Panc1 (cell line): Measurements from ENCODE around the gene ELMO1. TPM values are rescaled to one million over a fixed set of nuclear protein-coding genes. Genes with fewer than 3 reads are reported as not detected.

ENCODE experiments used
- ATAC-seq: fragments of 200-7000 bp; cut with Tn5 transposase; 2 replicates; pipeline ENCODE4 v1.9.1; 2020; ENCODE audit warnings: mild to moderate bottlenecking, moderate library complexity
- BruUV-seq: library from RNA; stranded (reverse); fragments of 400-500 nt; replicated peaks from 2 replicates; lab custom pipeline; 2021; lab: Mats Ljungman, UMichigan
- CTCF ChIA-PET: fragments of 300-600 bp; sonication (Branson Sonifier 250); formaldehyde crosslinking; loops from one replicate; lab custom pipeline; 2022; ENCODE audit warnings: antibody characterized with exemption; lab: Charles Lee
- POLR2A ChIA-PET: fragments of 300-600 bp; sonication (Branson Sonifier 250); formaldehyde crosslinking; loops from one replicate; lab custom pipeline; 2022; ENCODE audit warnings: antibody characterized with exemption; lab: Charles Lee
- DNase-seq: peaks from one replicate; pipeline ENCODE4 v3.0.0-alpha.2; 2010; ENCODE audit warnings: low read depth, low spot score
- H3K27ac ChIP-seq: 2 replicates; pipeline ENCODE4 v1.5.1; 2011; ENCODE audit warnings: mild to moderate bottlenecking, low read length, inconsistent platforms
- H3K27me3 ChIP-seq: fragments of 200-500 bp; sonication (Bioruptor generic); 2 replicates; pipeline ENCODE4 v1.6.0; 2014; ENCODE audit warnings: low read length, inconsistent platforms; ENCODE audit not compliant: control insufficient read depth, insufficient read depth
- H3K36me3 ChIP-seq: fragments of 200-500 bp; sonication (Bioruptor generic); 2 replicates; pipeline ENCODE4 v1.5.1; 2014; ENCODE audit warnings: inconsistent platforms, mild to moderate bottlenecking, low read length, moderate library complexity; ENCODE audit not compliant: control insufficient read depth, insufficient read depth
- H3K4me1 ChIP-seq: 2 replicates; pipeline ENCODE4 v1.5.1; 2011; ENCODE audit warnings: inconsistent platforms, mild to moderate bottlenecking, low read length, moderate library complexity; ENCODE audit not compliant: control insufficient read depth, insufficient read depth
- H3K4me3 ChIP-seq, 2 experiments: 2 replicates each; pipeline ENCODE4 v1.5.1; 2011 to 2012; ENCODE audit warnings: low read depth in 2 of 2, low read length in 2 of 2, mild to moderate bottlenecking in 2 of 2, inconsistent platforms in 1 of 2, moderate library complexity in 1 of 2
- H3K9me3 ChIP-seq: fragments of 200-500 bp; sonication (Bioruptor generic); 2 replicates; pipeline ENCODE4 v1.5.1; 2014; ENCODE audit warnings: low read depth, mild to moderate bottlenecking, inconsistent platforms, low read length, moderate library complexity; ENCODE audit not compliant: control insufficient read depth, insufficient read depth
- POLR2AphosphoS5 ChIP-seq: IDR thresholded peaks from 2 replicates; pipeline ENCODE4 v1.6.1; 2012; ENCODE audit warnings: mild to moderate bottlenecking, low read depth, low read length, moderate library complexity
- SIN3A ChIP-seq: IDR thresholded peaks from 2 replicates; pipeline ENCODE4 v1.6.1; 2012; ENCODE audit warnings: low read depth, mild to moderate bottlenecking, low read length, moderate library complexity, borderline replicate concordance; ENCODE audit not compliant: insufficient read depth
- TCF7L2 ChIP-seq: IDR thresholded peaks from 2 replicates; pipeline ENCODE4 v1.6.1; 2011; ENCODE audit warnings: mild to moderate bottlenecking, low read depth, low read length, inconsistent platforms
- in situ Hi-C: cut with HindIII; loops from 2 replicates; pipeline ENCODE4 v1.10.0; 2016; ENCODE audit warnings: low sequenced_read_pairs, low pct_unique_long_range_greater_than_20kb
- intact Hi-C: fragments of 100-400 bp; cut with micrococcal nuclease; formaldehyde crosslinking; loops from one replicate; pipeline ENCODE4 v1.10.0; 2022; ENCODE audit not compliant: unreplicated experiment
- total RNA-seq: library from RNA; stranded (reverse); gene quantifications from one replicate; pipeline ENCODE4 v1.2.1, GENCODE V29; 2021; ENCODE audit not compliant: unreplicated experiment
- TF ChIP-seq, protein P1 (sequence below): fragments of 450-650 bp; IDR thresholded peaks from 2 replicates; pipeline ENCODE4 v1.5.1; 2017; ENCODE audit warnings: mild to moderate bottlenecking
- TF ChIP-seq, protein P2 (sequence below), 2 experiments: IDR thresholded peaks; 2 replicates each; pipeline ENCODE4 v1.6.1; 2011 to 2012; ENCODE audit warnings: low read depth in 2 of 2, control low read depth in 1 of 2, low read length in 1 of 2, mild to moderate bottlenecking in 1 of 2, moderate library complexity in 1 of 2; ENCODE audit not compliant: insufficient read depth in 1 of 2

ELMO1 gene
- total RNA-seq, 1 experiment from 2014 or later = 0.80 TPM

DNA sequence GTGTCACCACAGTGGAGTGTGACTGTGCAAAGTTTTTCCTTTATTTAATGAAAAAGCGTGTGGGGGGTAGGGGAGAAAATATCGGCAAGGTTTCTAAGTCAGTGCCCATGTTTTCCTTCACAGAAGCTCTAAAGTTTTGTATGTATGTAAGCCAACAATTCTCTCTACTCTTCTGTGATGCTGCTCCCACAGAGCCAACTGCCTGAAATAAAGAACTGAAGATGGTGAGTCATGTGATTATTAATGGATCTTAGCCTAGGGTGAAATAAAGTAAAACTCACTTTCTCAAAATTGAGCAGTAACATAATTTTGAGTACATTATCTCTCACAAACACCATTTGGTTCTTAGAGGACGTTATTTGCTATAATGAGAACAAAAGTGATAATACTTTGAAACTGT is 143.7 kb downstream of the ELMO1 start:
- Histone ChIP-seq H3K4me3 (no peak overlapping the region), H3K9me3 (no peaks in the 10 kb centered on the region), H3K27me3 (peaks cover 7% of the 10 kb centered on the region), H3K27ac (no peak overlapping the region), H3K4me1 (no peaks in the 10 kb centered on the region), H3K36me3 (no peaks in the 10 kb centered on the region)
- BruUV-seq = no TSS peak
- ATAC-seq (no peak), DNase-seq (no peak)
- CTCF ChIA-PET = no interaction called here
- intact Hi-C loops (no loop called here), in situ Hi-C loops (no loop called here)
- POLR2A ChIA-PET = no interaction called here
- TF ChIP-seq, protein P1, sequence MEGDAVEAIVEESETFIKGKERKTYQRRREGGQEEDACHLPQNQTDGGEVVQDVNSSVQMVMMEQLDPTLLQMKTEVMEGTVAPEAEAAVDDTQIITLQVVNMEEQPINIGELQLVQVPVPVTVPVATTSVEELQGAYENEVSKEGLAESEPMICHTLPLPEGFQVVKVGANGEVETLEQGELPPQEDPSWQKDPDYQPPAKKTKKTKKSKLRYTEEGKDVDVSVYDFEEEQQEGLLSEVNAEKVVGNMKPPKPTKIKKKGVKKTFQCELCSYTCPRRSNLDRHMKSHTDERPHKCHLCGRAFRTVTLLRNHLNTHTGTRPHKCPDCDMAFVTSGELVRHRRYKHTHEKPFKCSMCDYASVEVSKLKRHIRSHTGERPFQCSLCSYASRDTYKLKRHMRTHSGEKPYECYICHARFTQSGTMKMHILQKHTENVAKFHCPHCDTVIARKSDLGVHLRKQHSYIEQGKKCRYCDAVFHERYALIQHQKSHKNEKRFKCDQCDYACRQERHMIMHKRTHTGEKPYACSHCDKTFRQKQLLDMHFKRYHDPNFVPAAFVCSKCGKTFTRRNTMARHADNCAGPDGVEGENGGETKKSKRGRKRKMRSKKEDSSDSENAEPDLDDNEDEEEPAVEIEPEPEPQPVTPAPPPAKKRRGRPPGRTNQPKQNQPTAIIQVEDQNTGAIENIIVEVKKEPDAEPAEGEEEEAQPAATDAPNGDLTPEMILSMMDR = no peak
- TF ChIP-seq TCF7L2 = no peak
- TF ChIP-seq, protein P2, sequence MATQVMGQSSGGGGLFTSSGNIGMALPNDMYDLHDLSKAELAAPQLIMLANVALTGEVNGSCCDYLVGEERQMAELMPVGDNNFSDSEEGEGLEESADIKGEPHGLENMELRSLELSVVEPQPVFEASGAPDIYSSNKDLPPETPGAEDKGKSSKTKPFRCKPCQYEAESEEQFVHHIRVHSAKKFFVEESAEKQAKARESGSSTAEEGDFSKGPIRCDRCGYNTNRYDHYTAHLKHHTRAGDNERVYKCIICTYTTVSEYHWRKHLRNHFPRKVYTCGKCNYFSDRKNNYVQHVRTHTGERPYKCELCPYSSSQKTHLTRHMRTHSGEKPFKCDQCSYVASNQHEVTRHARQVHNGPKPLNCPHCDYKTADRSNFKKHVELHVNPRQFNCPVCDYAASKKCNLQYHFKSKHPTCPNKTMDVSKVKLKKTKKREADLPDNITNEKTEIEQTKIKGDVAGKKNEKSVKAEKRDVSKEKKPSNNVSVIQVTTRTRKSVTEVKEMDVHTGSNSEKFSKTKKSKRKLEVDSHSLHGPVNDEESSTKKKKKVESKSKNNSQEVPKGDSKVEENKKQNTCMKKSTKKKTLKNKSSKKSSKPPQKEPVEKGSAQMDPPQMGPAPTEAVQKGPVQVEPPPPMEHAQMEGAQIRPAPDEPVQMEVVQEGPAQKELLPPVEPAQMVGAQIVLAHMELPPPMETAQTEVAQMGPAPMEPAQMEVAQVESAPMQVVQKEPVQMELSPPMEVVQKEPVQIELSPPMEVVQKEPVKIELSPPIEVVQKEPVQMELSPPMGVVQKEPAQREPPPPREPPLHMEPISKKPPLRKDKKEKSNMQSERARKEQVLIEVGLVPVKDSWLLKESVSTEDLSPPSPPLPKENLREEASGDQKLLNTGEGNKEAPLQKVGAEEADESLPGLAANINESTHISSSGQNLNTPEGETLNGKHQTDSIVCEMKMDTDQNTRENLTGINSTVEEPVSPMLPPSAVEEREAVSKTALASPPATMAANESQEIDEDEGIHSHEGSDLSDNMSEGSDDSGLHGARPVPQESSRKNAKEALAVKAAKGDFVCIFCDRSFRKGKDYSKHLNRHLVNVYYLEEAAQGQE (IDR thresholded peaks at IDR 0.05; ENCODE audit: insufficient read depth in 1 of 2, low read depth in 2 of 2, low read length in 1 of 2) = no peak
- TF ChIP-seq SIN3A = no peak
- no peak for TF ChIP-seq POLR2AphosphoS5

DNA sequence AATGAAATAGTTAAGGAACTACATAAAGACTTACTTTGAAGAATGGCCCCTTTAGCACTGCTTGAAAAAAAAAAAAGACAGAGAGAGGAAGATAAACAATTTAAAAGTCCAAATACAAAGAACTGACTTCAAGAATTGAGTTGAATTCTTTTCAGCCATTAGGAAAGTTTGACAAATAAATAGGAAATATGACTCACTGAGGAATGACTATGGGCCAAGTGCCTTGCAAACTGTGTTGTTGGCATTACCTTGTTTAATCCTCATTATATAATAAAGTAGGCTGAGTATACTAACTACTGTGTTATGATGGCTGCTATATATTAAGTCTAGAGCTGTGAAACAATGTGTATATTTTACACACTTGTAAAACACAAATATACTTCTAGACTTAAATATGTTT is 151.1 kb downstream of the ELMO1 start:
- ATAC-seq = no peak
- intact Hi-C loops (no loop called here), in situ Hi-C loops (no loop called here)
- BruUV-seq = no TSS peak
- no peaks in the 10 kb centered on the region for H3K4me1 ChIP-seq
- TF ChIP-seq, protein P2 (IDR thresholded peaks at IDR 0.05; ENCODE audit: insufficient read depth in 1 of 2, low read depth in 2 of 2, low read length in 1 of 2) = no peak
- TF ChIP-seq POLR2AphosphoS5 = no peak
- TF ChIP-seq, protein P1 = no peak
- no peaks in the 10 kb centered on the region for H3K9me3 ChIP-seq
- no peak overlapping the region for H3K27ac ChIP-seq
- H3K4me3 ChIP-seq = no peak overlapping the region
- ChIA-PET POLR2A (no interaction called here), CTCF (no interaction called here)
- H3K27me3 ChIP-seq = no peaks in the 10 kb centered on the region
- no peak for DNase-seq
- H3K36me3 ChIP-seq = no peaks in the 10 kb centered on the region
